Activated CD8-positive, alpha-beta T cell treated with anti-CD3 and anti-CD28 coated beads for 36 hours (primary cell): ENCODE results near the gene FYN. TPM values are rescaled to one million over a fixed set of nuclear protein-coding genes. Genes with fewer than 3 reads are reported as not detected.
A peak's percentile ranks its signal among the peaks of the same experiment; 100 is the strongest.

Experiments used
- ATAC-seq: fragments of 200-7000 bp; cut with Tn5 transposase; one replicate; pipeline ENCODE4 v1.10.0; 2021; ENCODE audit warnings: mild to moderate bottlenecking, moderate library complexity
- CTCF ChIA-PET: fragments of 350-600 bp; sonication (Branson Sonifier 250); formaldehyde crosslinking; loops from one replicate; lab custom pipeline; 2021; ENCODE audit warnings: antibody characterized with exemption; lab: Charles Lee
- POLR2A ChIA-PET: fragments of 350-600 bp; sonication (Branson Sonifier 250); formaldehyde crosslinking; loops from one replicate; lab custom pipeline; 2021; ENCODE audit warnings: antibody characterized with exemption; lab: Charles Lee
- DNase-seq: peaks from one replicate; pipeline ENCODE4 v3.0.0-alpha.2; 2020
- H3K27ac Mint-ChIP-seq: one replicate; pipeline ENCODE4 v1.8.0; 2021; ENCODE audit warnings: mild to moderate bottlenecking, mixed read lengths
- H3K27me3 Mint-ChIP-seq: one replicate; pipeline ENCODE4 v1.8.0; 2021; ENCODE audit warnings: mixed read lengths
- H3K36me3 Mint-ChIP-seq: one replicate; pipeline ENCODE4 v1.8.0; 2021; ENCODE audit warnings: low read depth, mixed read lengths
- H3K4me1 Mint-ChIP-seq: one replicate; pipeline ENCODE4 v1.8.0; 2021; ENCODE audit warnings: low read depth, mixed read lengths
- H3K4me3 Mint-ChIP-seq: one replicate; pipeline ENCODE4 v1.8.0; 2021; ENCODE audit warnings: mild to moderate bottlenecking, moderate library complexity, mixed read lengths
- H3K9me3 Mint-ChIP-seq: one replicate; pipeline ENCODE4 v1.8.0; 2021; ENCODE audit warnings: mixed read lengths
- intact Hi-C: fragments of 100-400 bp; cut with micrococcal nuclease; formaldehyde crosslinking; loops from one replicate; pipeline ENCODE4 v1.10.0; 2022
- total RNA-seq, 2 experiments: library from RNA; stranded (reverse); gene quantifications; one replicate each; pipeline ENCODE4 v1.2.3, GENCODE V29; 2021
- TF ChIP-seq, protein P1 (sequence below): fragments of 200-600 bp; IDR thresholded peaks from one replicate; pipeline ENCODE4 v1.8.0; 2022; ENCODE audit warnings: antibody characterized with exemption, mild to moderate bottlenecking

FYN gene
- total RNA-seq, 2 experiments from 2014 or later = 384 to 386 TPM

DNA sequence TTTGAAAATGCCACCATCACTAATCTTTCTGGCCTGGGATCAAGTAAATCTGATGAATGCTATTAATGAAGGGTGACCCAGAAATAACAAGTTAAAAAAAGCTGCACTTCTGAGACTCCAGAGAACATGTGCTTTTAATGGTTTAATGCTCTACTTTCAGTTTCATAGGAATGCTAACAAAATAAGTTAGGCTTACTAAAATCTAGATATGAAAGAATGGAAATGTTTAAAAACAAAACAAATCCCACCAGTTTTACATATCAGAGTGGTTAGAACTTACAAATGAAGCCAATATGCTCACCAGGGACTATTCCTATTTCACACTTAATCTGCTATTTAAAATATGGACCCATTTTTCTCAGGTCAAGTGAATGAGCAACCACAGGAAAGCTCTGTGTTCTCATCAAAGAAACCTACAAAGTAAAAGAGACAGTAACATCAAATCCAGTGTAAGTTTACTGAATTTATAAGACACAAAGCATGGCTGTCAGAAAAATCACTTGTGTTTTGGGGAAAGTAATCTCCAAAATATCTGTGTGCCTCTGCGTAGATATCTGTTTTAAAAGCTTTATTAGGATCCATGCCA lies 40.3 kb downstream of the FYN start:
- peak overlapping the region; percentile 42 for H3K4me3 Mint-ChIP-seq
- intact Hi-C loops = no loop called here
- peaks cover 93% of the 10 kb centered on the region for H3K4me1 Mint-ChIP-seq
- H3K27me3 Mint-ChIP-seq = no peaks in the 10 kb centered on the region
- H3K27ac Mint-ChIP-seq = peak overlapping the region; percentile 89
- ChIA-PET CTCF (interaction anchor here (0.9 to 2.8 kb wide), 10 partner anchors 9 to 164 kb away, joined by 3 to 12 read pairs (median 3); partner anchors contain the start of gene FYN), POLR2A (interaction anchor here (0.9 to 3.6 kb wide), 8 partner anchors 9 to 72 kb away, joined by 3 to 22 read pairs (median 4); no protein-coding TSS in a partner anchor)
- no peaks in the 10 kb centered on the region for H3K9me3 Mint-ChIP-seq
- DNase-seq (no peak), ATAC-seq (peak; percentile 1)
- TF ChIP-seq, protein P1, sequence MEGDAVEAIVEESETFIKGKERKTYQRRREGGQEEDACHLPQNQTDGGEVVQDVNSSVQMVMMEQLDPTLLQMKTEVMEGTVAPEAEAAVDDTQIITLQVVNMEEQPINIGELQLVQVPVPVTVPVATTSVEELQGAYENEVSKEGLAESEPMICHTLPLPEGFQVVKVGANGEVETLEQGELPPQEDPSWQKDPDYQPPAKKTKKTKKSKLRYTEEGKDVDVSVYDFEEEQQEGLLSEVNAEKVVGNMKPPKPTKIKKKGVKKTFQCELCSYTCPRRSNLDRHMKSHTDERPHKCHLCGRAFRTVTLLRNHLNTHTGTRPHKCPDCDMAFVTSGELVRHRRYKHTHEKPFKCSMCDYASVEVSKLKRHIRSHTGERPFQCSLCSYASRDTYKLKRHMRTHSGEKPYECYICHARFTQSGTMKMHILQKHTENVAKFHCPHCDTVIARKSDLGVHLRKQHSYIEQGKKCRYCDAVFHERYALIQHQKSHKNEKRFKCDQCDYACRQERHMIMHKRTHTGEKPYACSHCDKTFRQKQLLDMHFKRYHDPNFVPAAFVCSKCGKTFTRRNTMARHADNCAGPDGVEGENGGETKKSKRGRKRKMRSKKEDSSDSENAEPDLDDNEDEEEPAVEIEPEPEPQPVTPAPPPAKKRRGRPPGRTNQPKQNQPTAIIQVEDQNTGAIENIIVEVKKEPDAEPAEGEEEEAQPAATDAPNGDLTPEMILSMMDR = no peak
- peaks cover 77% of the 10 kb centered on the region for H3K36me3 Mint-ChIP-seq

DNA sequence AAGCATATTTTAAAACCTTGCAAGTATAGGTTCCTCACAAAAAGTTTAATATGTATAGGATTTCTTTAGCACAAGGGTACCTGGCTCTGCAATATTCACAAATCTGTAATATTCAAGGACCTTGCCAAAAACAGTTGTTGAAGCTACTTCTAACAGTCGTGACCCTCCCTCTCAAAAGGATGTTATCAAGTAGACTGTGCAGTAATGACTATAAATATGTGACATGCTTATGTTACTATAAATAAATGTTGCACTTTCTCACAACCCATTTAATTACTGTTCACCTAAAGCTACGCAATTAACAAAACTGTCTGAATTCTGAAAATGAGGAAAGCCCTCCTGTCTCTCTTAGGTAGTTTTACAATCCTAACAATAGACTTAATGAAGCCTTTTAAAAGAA lies 41.8 kb downstream of the FYN start:
- TF ChIP-seq, protein P1 = no peak
- Mint-ChIP-seq H3K4me3 (no peak overlapping the region), H3K9me3 (no peaks in the 10 kb centered on the region), H3K27ac (peak overlapping the region; percentile 2), H3K27me3 (no peaks in the 10 kb centered on the region), H3K4me1 (peaks cover 97% of the 10 kb centered on the region), H3K36me3 (peaks cover 77% of the 10 kb centered on the region)
- ChIA-PET POLR2A (interaction anchor here (1.8 to 2.2 kb wide), 2 partner anchors 20 to 25 kb away, joined by 4 read pairs; no protein-coding TSS in a partner anchor), CTCF (interaction anchor here (1.0 to 2.8 kb wide), 2 partner anchors 8 to 165 kb away, joined by 3 to 12 read pairs; no protein-coding TSS in a partner anchor)
- DNase-seq (no peak), ATAC-seq (no peak)
- intact Hi-C loops = no loop called here

- ChIA-PET POLR2A (interaction anchor here (0.6 to 2.2 kb wide), 7 partner anchors 10 to 224 kb away, joined by 3 to 5 read pairs (median 3); partner anchors contain the start of gene TRAF3IP2), CTCF (no interaction called here)
- H3K4me1 Mint-ChIP-seq = peaks cover 97% of the 10 kb centered on the region
- no peak overlapping the region for H3K4me3 Mint-ChIP-seq
- peaks cover 70% of the 10 kb centered on the region for H3K36me3 Mint-ChIP-seq
- no peaks in the 10 kb centered on the region for H3K9me3 Mint-ChIP-seq
- H3K27me3 Mint-ChIP-seq = no peaks in the 10 kb centered on the region
- intact Hi-C loops = no loop called here
- TF ChIP-seq, protein P1 = no peak
- DNase-seq = no peak
- H3K27ac Mint-ChIP-seq = peak overlapping the region; percentile 38
- no peak for ATAC-seq
Observed at GRCh38 chr6:111829998-111830397, 43.3 kb downstream of the FYN start.

DNA sequence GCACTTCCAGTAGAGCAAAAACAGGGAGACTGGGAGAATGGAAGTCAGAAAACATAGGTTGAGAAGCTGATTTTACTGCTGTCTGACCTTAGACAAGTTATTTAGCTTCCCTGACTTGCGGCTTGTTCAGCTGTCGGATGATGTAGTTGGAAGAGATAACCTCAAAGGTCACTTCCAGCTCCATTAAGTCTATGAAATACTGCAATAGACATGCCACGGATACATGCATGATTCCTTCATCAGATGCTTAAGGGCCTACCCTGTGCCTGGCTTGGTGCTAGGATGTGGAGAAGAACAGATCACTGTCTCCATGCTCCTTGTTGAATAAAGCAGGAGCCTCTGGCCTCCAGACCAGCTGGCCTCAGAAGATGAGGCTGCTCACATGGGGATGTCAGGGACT lies 43.7 kb downstream of the FYN start:
- Mint-ChIP-seq H3K4me3 (no peak overlapping the region), H3K27me3 (no peaks in the 10 kb centered on the region), H3K4me1 (peaks cover 97% of the 10 kb centered on the region), H3K27ac (peak overlapping the region; percentile 38), H3K9me3 (no peaks in the 10 kb centered on the region), H3K36me3 (peaks cover 66% of the 10 kb centered on the region)
- no peak for ATAC-seq
- ChIA-PET POLR2A (interaction anchor here (0.7 to 2.2 kb wide), 6 partner anchors 12 to 224 kb away, joined by 3 to 5 read pairs (median 4); partner anchors contain the start of gene TRAF3IP2), CTCF (no interaction called here)
- DNase-seq = no peak
- TF ChIP-seq, protein P1 = no peak
- intact Hi-C loops = no loop called here

DNA sequence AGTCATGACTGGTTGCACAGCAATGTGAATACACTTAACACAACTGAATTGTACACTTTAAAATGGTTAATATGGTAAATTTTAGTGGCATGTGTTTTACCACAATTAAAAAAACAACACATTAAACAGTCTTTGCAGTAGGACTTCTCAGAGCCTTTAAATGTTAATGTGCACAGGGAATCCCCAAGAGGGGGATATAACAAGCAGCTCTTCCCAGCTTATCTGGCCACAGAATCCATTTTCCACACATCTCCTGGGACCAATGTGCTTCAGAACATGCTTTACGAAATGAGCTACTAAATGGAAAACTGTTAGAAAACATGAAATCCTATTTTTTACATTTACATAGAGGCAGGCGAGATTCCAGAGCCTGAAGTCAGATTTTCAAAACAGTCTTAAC lies 44.4 kb downstream of the FYN start:
- H3K27ac Mint-ChIP-seq = peak overlapping the region; percentile 38
- intact Hi-C loops = no loop called here
- ChIA-PET POLR2A (interaction anchor here (1.5 to 6.2 kb wide), 2 partner anchors 24 to 133 kb away, joined by 3 to 64 read pairs; no protein-coding TSS in a partner anchor), CTCF (interaction anchor here (3.7 kb wide), 1 partner anchor 12 kb away, joined by 11 read pairs; no protein-coding TSS in a partner anchor)
- DNase-seq (no peak), ATAC-seq (no peak)
- H3K4me1 Mint-ChIP-seq = peaks cover 97% of the 10 kb centered on the region
- peaks cover 58% of the 10 kb centered on the region for H3K36me3 Mint-ChIP-seq
- TF ChIP-seq, protein P1 = no peak
- no peak overlapping the region for H3K4me3 Mint-ChIP-seq
- no peaks in the 10 kb centered on the region for H3K27me3 Mint-ChIP-seq
- H3K9me3 Mint-ChIP-seq = no peaks in the 10 kb centered on the region
